GM03348 (cell line): ENCODE data around the gene DNAJC7.

Experiments used
- DNase-seq: peaks from one replicate; pipeline ENCODE4 v3.0.0; 2012; ENCODE audit warnings: low spot score

Gene DNAJC7

GRCh38 chr17:41975099-41976083 lies 41.8 kb downstream of the DNAJC7 start:
- DNase-seq: peak; percentile 75

GRCh38 chr17:41974658-41975057 lies 42.6 kb downstream of the DNAJC7 start:
- no peak for DNase-seq

- no peak for DNase-seq
Measured at GRCh38 chr17:41974031-41974430, 43.2 kb downstream of the DNAJC7 start.

- no peak for DNase-seq
Measured at GRCh38 chr17:41973408-41973811, 43.8 kb downstream of the DNAJC7 start.

- no peak for DNase-seq
Measured at GRCh38 chr17:41972571-41973407, 44.5 kb downstream of the DNAJC7 start.

GRCh38 chr17:41971721-41972523 lies 45.3 kb downstream of the DNAJC7 start:
- DNase-seq: no peak

GRCh38 chr17:41970901-41971331 lies 46.3 kb downstream of the DNAJC7 start:
- no peak for DNase-seq

- DNase-seq: no peak
Measured at GRCh38 chr17:41968676-41969075, 48.6 kb downstream of the DNAJC7 start.

- no peak for DNase-seq
Measured at GRCh38 chr17:41967921-41968578, 49.2 kb downstream of the DNAJC7 start.

- peak; percentile 30 for DNase-seq
Measured at GRCh38 chr17:41967141-41967920, 49.9 kb downstream of the DNAJC7 start.

GRCh38 chr17:41966463-41967140 lies 50.6 kb downstream of the DNAJC7 start, which contains the start of gene CNP:
Gene CNP (plus strand): TSS chr17:41966795. CDS start chr17:41966885, 90 bp downstream.
- peak; percentile 100 for DNase-seq

GRCh38 chr17:41965694-41966462 lies 51.4 kb downstream of the DNAJC7 start:
- peak; percentile 58 for DNase-seq

GRCh38 chr17:41962768-41963434 lies 54.3 kb downstream of the DNAJC7 start:
- peak; percentile 89 for DNase-seq

GRCh38 chr17:41962111-41962510 lies 55.1 kb downstream of the DNAJC7 start:
- no peak for DNase-seq

- peak; percentile 52 for DNase-seq
Measured at GRCh38 chr17:41959336-41960095, 57.7 kb downstream of the DNAJC7 start.

GRCh38 chr17:41959030-41959335 lies 58.3 kb downstream of the DNAJC7 start:
- no peak for DNase-seq

- DNase-seq: no peak
Measured at GRCh38 chr17:41957869-41958439, 59.3 kb downstream of the DNAJC7 start.
